SJSA1 (cell line): ENCODE results near the gene TEX13D. TPM values are rescaled to one million over a fixed set of nuclear protein-coding genes. Genes with fewer than 3 reads are reported as not detected.

Source experiments
- DNase-seq, 2 experiments: peaks; one replicate each; pipeline ENCODE4 v3.0.0-alpha.2; 2015 to 2020; ENCODE audit warnings: low spot score in 2 of 2, low read depth in 1 of 2
- H3K27ac ChIP-seq: fragments of 250-450 bp; sonication (Bioruptor Pico); 2 replicates; pipeline ENCODE4 v1.5.1; 2020; ENCODE audit warnings: mild to moderate bottlenecking, moderate library complexity
- H3K27me3 ChIP-seq: fragments of 250-450 bp; sonication (Bioruptor Pico); replicated peaks from 2 replicates; pipeline ENCODE4 v1.5.1; 2020; ENCODE audit warnings: mild to moderate bottlenecking, moderate library complexity
- H3K36me3 ChIP-seq: fragments of 250-450 bp; sonication (Bioruptor Pico); 2 replicates; pipeline ENCODE4 v1.5.1; 2020; ENCODE audit warnings: mild to moderate bottlenecking
- H3K4me1 ChIP-seq: fragments of 250-450 bp; sonication (Bioruptor Pico); replicated peaks from 2 replicates; pipeline ENCODE4 v1.6.1; 2021; ENCODE audit warnings: mild to moderate bottlenecking
- H3K4me3 ChIP-seq: fragments of 250-450 bp; sonication (Bioruptor Pico); 2 replicates; pipeline ENCODE4 v1.5.1; 2020; ENCODE audit warnings: mild to moderate bottlenecking
- H3K9me3 ChIP-seq: fragments of 250-450 bp; sonication (Bioruptor Pico); replicated peaks from 2 replicates; pipeline ENCODE4 v1.5.1; 2020; ENCODE audit warnings: mild to moderate bottlenecking
- total RNA-seq: library from RNA; depleted of rRNA; stranded (reverse); fragments of >200 nt; shearing (Covaris generic); gene quantifications from 2 replicates; pipeline ENCODE4 v1.2.3, GENCODE V29; 2014

Gene TEX13D
- total RNA-seq, 1 experiment from 2014 or later = not detected

- Histone ChIP-seq H3K4me3 (no peak overlapping the region), H3K9me3 (no peaks in the 10 kb centered on the region), H3K36me3 (no peaks in the 10 kb centered on the region), H3K27me3 (no peaks in the 10 kb centered on the region), H3K27ac (no peak overlapping the region), H3K4me1 (no peaks in the 10 kb centered on the region)
- DNase-seq = no peak
These were observed 9.1 kb downstream of the TEX13D start for GRCh38 chrX:124341396-124342132.

- no peaks in the 10 kb centered on the region for H3K4me1 ChIP-seq
- H3K4me3 ChIP-seq = no peak overlapping the region
- no peaks in the 10 kb centered on the region for H3K27me3 ChIP-seq
- H3K9me3 ChIP-seq = no peaks in the 10 kb centered on the region
- no peaks in the 10 kb centered on the region for H3K36me3 ChIP-seq
- DNase-seq = no peak
- H3K27ac ChIP-seq = no peak overlapping the region
These were observed 9.9 kb downstream of the TEX13D start for GRCh38 chrX:124342174-124342867.

- no peak for DNase-seq
- no peaks in the 10 kb centered on the region for H3K4me1 ChIP-seq
- no peak overlapping the region for H3K27ac ChIP-seq
- no peaks in the 10 kb centered on the region for H3K36me3 ChIP-seq
- no peaks in the 10 kb centered on the region for H3K9me3 ChIP-seq
- H3K27me3 ChIP-seq = no peaks in the 10 kb centered on the region
- no peak overlapping the region for H3K4me3 ChIP-seq
These were observed 10.6 kb downstream of the TEX13D start for GRCh38 chrX:124343016-124343415.

- H3K27me3 ChIP-seq = no peaks in the 10 kb centered on the region
- H3K27ac ChIP-seq = no peak overlapping the region
These were observed 11.8 kb downstream of the TEX13D start for GRCh38 chrX:124344246-124344645.

GRCh38 chrX:124346117-124346876 is 13.8 kb downstream of the TEX13D start, which contains the start of gene SH2D1A:
SH2D1A (plus strand) TSS chrX:124346563; CDS start chrX:124346643, 80 bp downstream.
- no peaks in the 10 kb centered on the region for H3K27me3 ChIP-seq

More at GRCh38 chrX:124344246-124344645, 11.8 kb downstream of the TEX13D start:
- no peaks in the 10 kb centered on the region for H3K9me3 ChIP-seq
- H3K36me3 ChIP-seq = no peaks in the 10 kb centered on the region
- H3K4me3 ChIP-seq = no peak overlapping the region
- no peaks in the 10 kb centered on the region for H3K4me1 ChIP-seq
- no peak for DNase-seq

GRCh38 chrX:124346877-124347241 is 14.4 kb downstream of the TEX13D start:
- Histone ChIP-seq H3K36me3 (no peaks in the 10 kb centered on the region), H3K27ac (no peak overlapping the region), H3K27me3 (no peaks in the 10 kb centered on the region), H3K4me1 (no peaks in the 10 kb centered on the region), H3K9me3 (no peaks in the 10 kb centered on the region), H3K4me3 (no peak overlapping the region)
- DNase-seq = no peak

More at GRCh38 chrX:124346117-124346876, 13.8 kb downstream of the TEX13D start, which contains the start of gene SH2D1A:
- H3K4me3 ChIP-seq = no peak within 1 kb of the TSS
- no peaks in the 10 kb centered on the region for H3K36me3 ChIP-seq
- H3K9me3 ChIP-seq = no peaks in the 10 kb centered on the region
- H3K4me1 ChIP-seq = no peaks in the 10 kb centered on the region
- no peak for DNase-seq
- H3K27ac ChIP-seq = no peak within 1 kb of the TSS

- no peak overlapping the region for H3K4me3 ChIP-seq
- no peaks in the 10 kb centered on the region for H3K36me3 ChIP-seq
- DNase-seq = no peak
- no peaks in the 10 kb centered on the region for H3K9me3 ChIP-seq
- H3K27me3 ChIP-seq = no peaks in the 10 kb centered on the region
- H3K4me1 ChIP-seq = no peaks in the 10 kb centered on the region
- H3K27ac ChIP-seq = no peak overlapping the region
These were observed 14.8 kb downstream of the TEX13D start for GRCh38 chrX:124347242-124347641.

GRCh38 chrX:124348182-124348581 is 15.7 kb downstream of the TEX13D start:
- Histone ChIP-seq H3K4me3 (no peak overlapping the region), H3K27me3 (no peaks in the 10 kb centered on the region), H3K9me3 (no peaks in the 10 kb centered on the region), H3K4me1 (no peaks in the 10 kb centered on the region), H3K27ac (no peak overlapping the region), H3K36me3 (no peaks in the 10 kb centered on the region)
- DNase-seq = no peak

- Histone ChIP-seq H3K27ac (no peak overlapping the region), H3K4me3 (no peak overlapping the region), H3K4me1 (no peaks in the 10 kb centered on the region), H3K9me3 (no peaks in the 10 kb centered on the region), H3K36me3 (no peaks in the 10 kb centered on the region), H3K27me3 (no peaks in the 10 kb centered on the region)
- DNase-seq = no peak
These were observed 16.5 kb downstream of the TEX13D start for GRCh38 chrX:124348885-124349453.

- Histone ChIP-seq H3K4me1 (no peaks in the 10 kb centered on the region), H3K36me3 (no peaks in the 10 kb centered on the region), H3K27me3 (no peaks in the 10 kb centered on the region), H3K27ac (no peak overlapping the region), H3K4me3 (no peak overlapping the region), H3K9me3 (no peaks in the 10 kb centered on the region)
- DNase-seq = no peak
These were observed 22.2 kb downstream of the TEX13D start for GRCh38 chrX:124354648-124355047.

- H3K4me3 ChIP-seq = no peak overlapping the region
- no peaks in the 10 kb centered on the region for H3K9me3 ChIP-seq
- H3K27me3 ChIP-seq = no peaks in the 10 kb centered on the region
- no peak for DNase-seq
- H3K36me3 ChIP-seq = no peaks in the 10 kb centered on the region
- H3K4me1 ChIP-seq = no peaks in the 10 kb centered on the region
- H3K27ac ChIP-seq = no peak overlapping the region
These were observed 26.4 kb downstream of the TEX13D start for GRCh38 chrX:124358800-124359383.

- DNase-seq = no peak
- Histone ChIP-seq H3K27ac (no peak overlapping the region), H3K27me3 (no peaks in the 10 kb centered on the region), H3K4me3 (no peak overlapping the region), H3K4me1 (no peaks in the 10 kb centered on the region), H3K36me3 (no peaks in the 10 kb centered on the region), H3K9me3 (no peaks in the 10 kb centered on the region)
These were observed 29.6 kb downstream of the TEX13D start for GRCh38 chrX:124362072-124362471.

GRCh38 chrX:124362761-124363160 is 30.3 kb downstream of the TEX13D start:
- no peaks in the 10 kb centered on the region for H3K27me3 ChIP-seq
- no peaks in the 10 kb centered on the region for H3K36me3 ChIP-seq
- no peaks in the 10 kb centered on the region for H3K9me3 ChIP-seq
- H3K27ac ChIP-seq = no peak overlapping the region
- DNase-seq = no peak
- H3K4me3 ChIP-seq = no peak overlapping the region
- no peaks in the 10 kb centered on the region for H3K4me1 ChIP-seq
